Small intestine (tissue), 7 donors: ENCODE results near the gene TASP1. TPM values are rescaled to one million over a fixed set of nuclear protein-coding genes. Genes with fewer than 3 reads are reported as not detected.
A peak's percentile ranks its signal among the peaks of the same experiment; 100 is the strongest.
"Not testable (repeated sequence)": the region's sequence is repeated elsewhere in the genome, so short reads cannot be mapped to it uniquely, and the experiment has no call there.

Source experiments
- DNase-seq, 2 donors: peaks; one replicate each; pipeline versions ENCODE4 v3.0.0 to v3.0.0-alpha.2; 2013
- FAIRE-seq: peaks from 2 replicates; lab custom pipeline; 2012; peaks lifted over from hg19 to GRCh38; lab: Jason Lieb, UNC
- H3K27ac ChIP-seq, 3 donors: one replicate each; pipeline ENCODE4 v1.5.1; 2013; ENCODE audit warnings: low read length in 2 of 3, mild to moderate bottlenecking in 2 of 3, control low read depth in 1 of 3, inconsistent platforms in 1 of 3, low read depth in 1 of 3, moderate library complexity in 1 of 3
- H3K27me3 ChIP-seq, 3 donors: one replicate each; pipeline ENCODE4 v1.6.1; 2013; ENCODE audit warnings: low read length in 3 of 3, inconsistent platforms in 1 of 3; ENCODE audit not compliant: control insufficient read depth in 3 of 3, insufficient read depth in 3 of 3
- H3K36me3 ChIP-seq, 3 donors: one replicate each; pipeline ENCODE4 v1.6.1; 2013; ENCODE audit warnings: low read length in 3 of 3, inconsistent platforms in 1 of 3, low read depth in 1 of 3, mild to moderate bottlenecking in 1 of 3, moderate library complexity in 1 of 3; ENCODE audit not compliant: control insufficient read depth in 3 of 3, insufficient read depth in 2 of 3
- H3K4me1 ChIP-seq, 3 donors: one replicate each; pipeline ENCODE4 v1.6.1; 2013; ENCODE audit warnings: low read length in 2 of 3, inconsistent platforms in 1 of 3, low read depth in 1 of 3, mild to moderate bottlenecking in 1 of 3, moderate library complexity in 1 of 3; ENCODE audit not compliant: control insufficient read depth in 3 of 3, insufficient read depth in 2 of 3
- H3K4me3 ChIP-seq, 3 donors: one replicate each; pipeline ENCODE4 v1.5.1; 2013; ENCODE audit warnings: low read length in 3 of 3, control low read depth in 1 of 3, inconsistent platforms in 1 of 3, low read depth in 1 of 3, mild to moderate bottlenecking in 1 of 3, moderate library complexity in 1 of 3
- H3K9me3 ChIP-seq, 2 donors: one replicate each; pipeline ENCODE4 v1.6.1; 2013; ENCODE audit warnings: low read depth in 1 of 2, low read length in 1 of 2; ENCODE audit not compliant: control insufficient read depth in 2 of 2, insufficient read depth in 1 of 2
- WGBS, 3 donors: extraction: QIAGEN DNeasy Blood & Tissue Kit; methylation state at CpG; one replicate each; pipeline ENCODE4 v1.1.7; 2013; 5-methylcytosine and 5-hydroxymethylcytosine counted together
- polyA plus RNA-seq, 4 donors: library from polyadenylated mRNA; stranded (reverse) in 3 of 4; unstranded in 1 of 4; fragments of 200-250 nt in 3 of 4; fragments of 120-200 nt in 1 of 4; gene quantifications; one replicate each; pipeline versions ENCODE4 v1.2.1 to v1.2.3, GENCODE V29; 2013
- donor health status: healthy with polysubstance abuse.
- donor health status: control.
- donor health status: control.
- donor health status: Bipolar disorder and iron deficiency.
- donor health status: healthy.

TASP1 gene
- polyA plus RNA-seq, 4 donors, result 3.0 to 13.3 (median 5.6) TPM

DNA sequence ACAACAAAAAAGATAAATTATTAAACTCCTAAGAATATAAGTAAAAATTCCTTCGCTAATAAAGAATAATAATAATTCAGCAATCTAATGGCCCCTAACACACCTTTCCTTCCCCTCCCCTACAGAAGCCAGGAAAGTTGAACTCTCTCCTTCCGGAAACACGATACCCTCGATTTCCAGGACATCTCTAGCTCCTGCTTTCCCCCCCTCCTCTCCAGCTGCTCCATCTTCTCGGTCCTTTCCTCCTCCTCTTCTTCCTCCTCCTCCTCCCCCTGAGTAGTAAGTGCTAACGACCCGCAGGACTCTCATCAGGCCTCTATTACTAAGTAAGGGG is 603 bp downstream of the TASP1 start:
- no peaks in the 10 kb centered on the region for H3K9me3 ChIP-seq
- FAIRE-seq, result no peak
- H3K36me3 ChIP-seq, result no peaks in the 10 kb centered on the region
- H3K27ac ChIP-seq, result peak overlapping the region; percentile 78 to 86 (median 80)
- no peaks in the 10 kb centered on the region for H3K27me3 ChIP-seq
- peak overlapping the region; percentile 77 to 94 (median 86) for H3K4me3 ChIP-seq
- no peak for DNase-seq
- WGBS, 3 donors, result 1 to 3% (median 2%) methylated on average over 7 of the region's 7 CpGs
- H3K4me1 ChIP-seq, result no peaks in the 10 kb centered on the region

DNA sequence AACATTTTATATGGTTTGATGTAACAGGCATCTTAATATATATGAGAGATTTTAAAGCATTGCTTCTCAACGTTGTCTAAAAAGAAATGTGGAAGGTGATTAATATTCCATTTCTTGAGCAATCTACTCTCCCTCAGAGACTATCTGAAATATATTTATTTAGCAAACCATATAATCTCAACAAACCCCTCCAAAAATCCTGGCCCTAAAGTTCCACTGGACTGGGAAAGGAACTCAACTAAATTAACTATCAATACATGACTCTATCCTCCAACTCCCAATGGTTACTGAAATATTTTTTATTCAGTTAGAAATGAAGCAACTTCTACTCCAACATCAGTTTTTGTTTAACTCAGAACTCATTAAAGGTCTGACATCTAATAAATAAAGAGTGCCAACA is 6.3 kb downstream of the TASP1 start:
- H3K27me3 ChIP-seq, result no peaks in the 10 kb centered on the region
- no peak overlapping the region for H3K4me3 ChIP-seq
- no peaks in the 10 kb centered on the region for H3K4me1 ChIP-seq
- H3K36me3 ChIP-seq, result peaks cover 0 to 4% (median 0%) of the 10 kb centered on the region in 3 donors
- FAIRE-seq, result no peak
- no peaks in the 10 kb centered on the region for H3K9me3 ChIP-seq
- no peak overlapping the region for H3K27ac ChIP-seq
- no peak for DNase-seq
- WGBS, 3 donors, result 61 to 83% (median 76%) methylated on average over 1 of the region's 1 CpG

DNA sequence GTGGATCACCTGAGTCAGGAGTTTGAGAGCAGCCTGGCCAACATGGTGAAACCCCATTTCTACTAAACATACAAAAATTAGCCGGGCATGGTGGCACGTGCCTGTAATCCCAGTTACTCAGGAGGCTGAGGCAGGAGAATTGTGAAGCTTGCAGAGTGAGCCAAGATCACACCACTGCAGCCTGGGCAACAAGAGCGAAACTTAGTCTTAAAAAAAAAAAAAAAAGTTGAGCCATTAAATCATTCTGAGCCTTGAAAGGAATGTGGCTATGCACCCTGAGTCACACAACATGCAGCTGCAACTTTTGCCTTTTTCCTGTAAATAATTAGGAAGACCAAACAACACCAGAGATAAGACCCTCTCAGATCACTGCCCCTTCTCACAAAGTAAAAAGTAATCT is 11.2 kb downstream of the TASP1 start:
- not testable (repeated sequence) for H3K27ac ChIP-seq, H3K36me3 ChIP-seq, H3K4me1 ChIP-seq, H3K4me3 ChIP-seq, H3K27me3 ChIP-seq, DNase-seq, FAIRE-seq, H3K9me3 ChIP-seq
- WGBS, 3 donors, result 88 to 95% (median 91%) methylated on average over 3 of the region's 3 CpGs

DNA sequence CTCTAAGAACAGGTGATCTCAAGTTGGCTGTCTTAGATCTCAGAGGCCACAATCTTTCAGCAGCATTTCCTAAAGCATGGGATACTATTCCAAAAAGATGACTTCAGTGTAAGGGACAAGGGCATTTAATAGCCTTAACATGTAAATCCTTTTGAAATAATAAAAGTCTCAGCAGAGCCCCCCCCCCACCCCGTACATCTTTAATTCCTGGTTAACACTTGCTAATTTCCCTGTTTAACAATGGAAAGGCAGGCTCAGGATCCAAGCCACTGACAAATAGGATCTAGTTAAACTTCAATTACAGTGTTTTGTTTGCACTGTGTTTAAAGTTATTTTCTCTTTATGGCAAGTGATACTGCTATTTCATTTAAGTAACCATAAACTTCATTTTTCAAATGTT is 12.0 kb downstream of the TASP1 start:
- DNase-seq (no peak), FAIRE-seq (no peak)
- Histone ChIP-seq H3K4me1 (no peaks in the 10 kb centered on the region), H3K36me3 (peaks cover 0 to 6% (median 0%) of the 10 kb centered on the region in 3 donors), H3K27me3 (no peaks in the 10 kb centered on the region), H3K27ac (no peak overlapping the region), H3K4me3 (no peak overlapping the region), H3K9me3 (no peaks in the 10 kb centered on the region)
- WGBS, 3 donors, result 85 to 93% (median 88%) methylated on average over 1 of the region's 1 CpG

DNA sequence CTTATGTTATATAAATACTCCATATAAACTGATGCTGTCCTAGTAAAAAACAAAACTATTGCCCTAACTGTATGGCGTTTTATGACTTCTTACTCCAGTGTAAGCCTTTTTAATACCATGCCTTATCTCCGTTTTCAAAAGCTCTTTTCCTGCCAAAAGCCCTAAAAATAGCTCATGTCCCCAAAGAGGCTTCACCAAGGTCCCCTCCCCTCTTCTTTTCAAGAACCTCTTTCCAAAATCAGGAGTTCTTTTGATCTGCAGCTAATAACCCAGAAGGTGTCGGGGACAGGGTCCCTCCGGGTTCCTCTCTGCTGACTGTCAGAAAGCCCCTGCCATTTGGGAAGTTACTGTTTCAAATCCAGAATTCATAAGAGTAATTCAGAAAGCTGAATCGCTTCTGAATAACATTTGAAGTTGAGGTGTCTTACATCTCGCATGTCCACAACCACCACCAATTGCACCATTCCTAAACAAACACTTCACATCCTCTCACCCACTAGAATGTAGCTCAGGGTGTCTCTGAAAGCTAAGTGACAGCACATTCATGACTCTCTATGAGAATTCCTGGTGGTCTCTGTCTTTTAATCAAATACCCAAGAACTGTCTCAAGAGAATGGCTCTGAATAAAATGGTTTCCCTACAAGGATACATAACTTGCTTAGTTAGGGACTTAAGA is 13.3 kb downstream of the TASP1 start:
- H3K27ac ChIP-seq, result no peak overlapping the region
- H3K4me3 ChIP-seq, result no peak overlapping the region
- H3K27me3 ChIP-seq, result no peaks in the 10 kb centered on the region
- FAIRE-seq (no peak), DNase-seq (no peak)
- H3K36me3 ChIP-seq, result peaks cover 0 to 6% (median 0%) of the 10 kb centered on the region in 3 donors
- 72 to 77% (median 76%) methylated on average over 6 of the region's 6 CpGs for WGBS, 3 donors
- H3K9me3 ChIP-seq, result no peaks in the 10 kb centered on the region
- H3K4me1 ChIP-seq, result no peaks in the 10 kb centered on the region

DNA sequence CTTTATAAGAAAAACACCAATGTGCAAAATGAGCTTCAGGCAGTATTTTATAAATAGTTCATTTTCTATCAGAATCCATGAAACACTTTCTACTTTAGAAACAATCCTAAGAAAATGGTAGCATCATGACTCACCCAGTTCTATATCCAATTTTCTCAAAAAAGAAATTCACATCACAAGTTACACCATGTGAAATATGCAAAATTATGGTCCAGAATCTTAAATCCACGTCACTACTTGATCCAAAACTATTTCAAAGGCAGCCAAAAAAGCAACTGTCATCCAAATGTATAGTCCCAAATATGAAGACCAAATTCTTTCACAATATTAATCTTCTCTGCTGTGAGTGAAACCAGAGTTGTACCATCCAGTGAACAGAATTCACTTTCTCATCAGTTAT is 19.3 kb downstream of the TASP1 start:
- WGBS, 3 donors, result 76 to 92% (median 91%) methylated on average over 1 of the region's 1 CpG
- H3K9me3 ChIP-seq, FAIRE-seq, H3K27me3 ChIP-seq, H3K36me3 ChIP-seq, H3K27ac ChIP-seq, H3K4me3 ChIP-seq, DNase-seq, H3K4me1 ChIP-seq: not testable (repeated sequence)

DNA sequence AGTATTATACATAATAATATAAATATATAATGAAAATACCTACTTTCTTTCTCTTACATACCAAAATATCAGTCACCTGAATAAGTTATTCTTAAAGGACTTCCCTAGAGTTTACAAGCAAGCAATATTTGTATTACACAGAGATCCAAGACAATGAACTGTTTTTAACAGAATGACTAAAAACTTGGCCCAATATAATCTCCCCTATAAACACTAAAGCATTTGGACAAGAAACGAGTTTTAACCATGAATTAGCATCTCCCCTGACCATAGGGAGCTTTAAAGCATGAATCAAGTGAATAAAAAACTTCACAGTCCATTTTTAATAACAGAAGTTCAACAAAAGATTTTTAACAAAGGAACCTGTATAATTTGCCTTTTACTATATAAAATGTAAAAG is 20.3 kb downstream of the TASP1 start:
- not testable (repeated sequence) for H3K4me3 ChIP-seq, H3K9me3 ChIP-seq, H3K27ac ChIP-seq, FAIRE-seq, H3K27me3 ChIP-seq, H3K36me3 ChIP-seq, H3K4me1 ChIP-seq, DNase-seq
- 58 to 63% (median 61%) methylated on average over 1 of the region's 1 CpG for WGBS, 3 donors

DNA sequence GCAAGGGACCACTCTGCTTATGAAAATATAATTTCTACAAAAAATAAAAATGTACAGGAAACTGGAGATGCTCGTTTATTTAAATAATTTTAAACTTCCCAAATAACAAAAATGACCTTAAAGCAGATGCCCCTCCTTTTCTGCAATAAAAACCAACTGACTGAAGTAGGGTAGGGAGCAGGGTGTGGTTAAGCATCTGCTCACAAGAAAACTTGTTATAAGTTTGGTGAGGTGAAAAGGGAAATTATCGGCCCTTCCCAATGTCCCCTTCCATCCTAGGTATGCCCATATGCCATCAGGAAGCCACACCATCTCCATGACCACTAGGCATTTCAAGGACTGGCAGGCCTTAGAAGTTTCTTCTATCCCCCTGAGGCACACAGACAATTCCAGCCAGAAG is 21.1 kb downstream of the TASP1 start:
- FAIRE-seq, H3K9me3 ChIP-seq, H3K4me3 ChIP-seq, H3K27me3 ChIP-seq, H3K27ac ChIP-seq, H3K36me3 ChIP-seq, DNase-seq, H3K4me1 ChIP-seq: not testable (repeated sequence)
- WGBS, 3 donors, result 76 to 85% (median 80%) methylated on average over 2 of the region's 2 CpGs

DNA sequence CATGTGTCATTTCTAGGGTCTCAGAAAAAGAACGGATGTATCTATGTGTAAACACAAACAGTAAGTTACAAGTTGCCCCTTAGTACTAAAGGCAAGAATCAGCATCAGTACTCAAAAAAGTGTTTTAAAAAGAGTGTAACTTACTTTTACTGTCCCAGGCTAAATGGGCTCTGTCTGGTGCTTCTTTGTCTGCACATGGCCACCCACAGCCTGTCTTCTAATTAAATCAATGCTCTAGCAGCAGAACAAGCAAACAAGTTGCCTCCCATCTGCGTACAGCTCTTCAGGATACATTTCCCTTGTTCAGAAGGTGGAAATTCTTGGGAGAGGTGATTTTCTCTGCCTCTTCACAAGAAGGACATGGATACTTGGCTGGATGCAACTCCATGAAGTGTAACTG is 22.0 kb downstream of the TASP1 start:
- H3K36me3 ChIP-seq, FAIRE-seq, H3K4me3 ChIP-seq, DNase-seq, H3K27ac ChIP-seq, H3K9me3 ChIP-seq, H3K27me3 ChIP-seq, H3K4me1 ChIP-seq: not testable (repeated sequence)
- 84 to 97% (median 92%) methylated on average over 2 of the region's 2 CpGs for WGBS, 3 donors
